ENCODE measurements around the gene PUDP. TPM values are rescaled to one million over a fixed set of nuclear protein-coding genes. Genes with fewer than 3 reads are reported as not detected.

The PUDP gene
- total RNA-seq, 1 experiment from 2014 or later = 41.2 TPM

GRCh38 chrX:7146020-7146702 is 1.8 kb downstream of the PUDP start:
- H3K9me2 ChIP-seq (replicated peaks; ENCODE audit: insufficient read depth, low read length) = no peaks in the 10 kb centered on the region
- DNase-seq = no peak
- peak overlapping the region; percentile 81 for H3K4me3 ChIP-seq (ENCODE audit: low read length)
- H3K9me3 ChIP-seq (ENCODE audit: low read length) = no peaks in the 10 kb centered on the region
- H3K79me2 ChIP-seq (ENCODE audit: low read length) = peaks cover 94% of the 10 kb centered on the region
- peak overlapping the region; percentile 90 for H3K9ac ChIP-seq (ENCODE audit: low read length)
- H4K20me1 ChIP-seq (ENCODE audit: insufficient read depth, low read depth, low read length) = no peaks in the 10 kb centered on the region
- no peaks in the 10 kb centered on the region for H3K27me3 ChIP-seq (ENCODE audit: low read length)
- no peak overlapping the region for H2AFZ ChIP-seq (ENCODE audit: low read length)
- H3K4me2 ChIP-seq (ENCODE audit: low read depth, low read length, poor library complexity, severe bottlenecking) = peak overlapping the region; percentile 89
- peaks cover 72% of the 10 kb centered on the region for H3K4me1 ChIP-seq (ENCODE audit: low read length)
- peaks cover 17% of the 10 kb centered on the region for H3K36me3 ChIP-seq (ENCODE audit: insufficient read depth, low read length)
- H3K27ac ChIP-seq (ENCODE audit: low read length) = peak overlapping the region; percentile 92

DNA sequence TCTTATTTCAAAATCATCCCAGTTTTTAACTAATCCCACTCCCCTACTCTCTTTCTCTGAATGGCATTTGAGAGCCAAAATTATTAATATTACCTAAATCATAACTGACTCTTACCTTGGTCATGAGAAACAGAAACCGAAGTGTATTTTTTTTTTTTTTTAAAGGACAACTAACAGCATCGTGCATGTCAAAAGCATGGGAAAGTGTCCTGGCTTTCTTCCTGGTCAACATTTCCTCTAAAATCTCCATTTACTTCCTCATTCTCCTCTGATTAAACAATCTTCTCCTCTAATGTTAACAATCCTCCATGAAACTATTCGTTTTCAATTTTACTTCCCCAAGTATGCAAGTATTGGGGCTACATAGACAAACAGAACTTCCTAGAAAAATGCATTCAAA is 2.5 kb downstream of the PUDP start:
- H4K20me1 ChIP-seq (ENCODE audit: insufficient read depth, low read depth, low read length) = no peaks in the 10 kb centered on the region
- peak overlapping the region; percentile 90; the same call in 1 of the 2 replicates for H3K9ac ChIP-seq (ENCODE audit: low read length)
- H3K9me2 ChIP-seq (replicated peaks; ENCODE audit: insufficient read depth, low read length) = no peaks in the 10 kb centered on the region
- no peaks in the 10 kb centered on the region for H3K27me3 ChIP-seq (ENCODE audit: low read length)
- H3K4me2 ChIP-seq (ENCODE audit: low read depth, low read length, poor library complexity, severe bottlenecking) = peak overlapping the region; percentile 89
- peak overlapping the region; percentile 15 for H3K4me3 ChIP-seq (ENCODE audit: low read length)
- DNase-seq = no peak
- H3K36me3 ChIP-seq (ENCODE audit: insufficient read depth, low read length) = peaks cover 11% of the 10 kb centered on the region
- peak overlapping the region; percentile 92 for H3K27ac ChIP-seq (ENCODE audit: low read length)
- H3K79me2 ChIP-seq (ENCODE audit: low read length) = peaks cover 94% of the 10 kb centered on the region
- H2AFZ ChIP-seq (ENCODE audit: low read length) = no peak overlapping the region
- H3K4me1 ChIP-seq (ENCODE audit: low read length) = peaks cover 69% of the 10 kb centered on the region
- H3K9me3 ChIP-seq (ENCODE audit: low read length) = no peaks in the 10 kb centered on the region

DNA sequence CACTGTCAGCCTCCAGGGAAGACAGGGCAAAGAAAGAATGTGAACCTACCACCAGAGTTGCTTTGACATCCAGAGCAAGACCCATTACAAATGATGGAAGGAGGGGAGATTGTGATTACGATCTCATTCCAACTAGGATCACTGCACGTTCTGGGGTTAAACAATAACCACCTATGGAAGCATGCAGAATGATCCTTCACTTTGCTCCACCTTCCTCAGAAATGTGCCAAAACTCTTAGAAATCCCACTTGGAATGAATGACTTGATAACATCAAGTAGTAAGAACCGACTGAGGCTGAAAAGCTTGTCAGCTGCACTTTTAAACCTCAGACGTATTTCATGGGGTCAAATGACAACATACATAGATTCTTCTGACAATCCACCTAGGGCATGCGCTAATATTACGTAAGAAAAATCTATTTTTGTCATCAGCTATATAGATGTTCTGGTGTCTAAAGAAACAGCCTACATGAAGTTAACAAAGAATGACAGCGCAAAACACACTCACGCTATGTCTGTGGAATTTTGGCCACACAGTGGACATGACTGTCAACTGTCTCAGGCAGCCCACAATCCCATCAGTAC is 3.9 kb downstream of the PUDP start:
- H3K79me2 ChIP-seq (ENCODE audit: low read length) = peaks cover 94% of the 10 kb centered on the region
- H3K4me3 ChIP-seq (ENCODE audit: low read length) = no peak overlapping the region
- DNase-seq = no peak
- H4K20me1 ChIP-seq (ENCODE audit: insufficient read depth, low read depth, low read length) = no peaks in the 10 kb centered on the region
- no peaks in the 10 kb centered on the region for H3K9me2 ChIP-seq (replicated peaks; ENCODE audit: insufficient read depth, low read length)
- H3K4me2 ChIP-seq (ENCODE audit: low read depth, low read length, poor library complexity, severe bottlenecking) = peak overlapping the region; percentile 89
- H3K36me3 ChIP-seq (ENCODE audit: insufficient read depth, low read length) = peaks cover 5% of the 10 kb centered on the region
- H3K4me1 ChIP-seq (ENCODE audit: low read length) = peaks cover 61% of the 10 kb centered on the region
- H3K27ac ChIP-seq (ENCODE audit: low read length) = peak overlapping the region; percentile 92
- no peak overlapping the region for H3K9ac ChIP-seq (ENCODE audit: low read length)
- no peaks in the 10 kb centered on the region for H3K9me3 ChIP-seq (ENCODE audit: low read length)
- H2AFZ ChIP-seq (ENCODE audit: low read length) = no peak overlapping the region
- H3K27me3 ChIP-seq (ENCODE audit: low read length) = no peaks in the 10 kb centered on the region

DNA sequence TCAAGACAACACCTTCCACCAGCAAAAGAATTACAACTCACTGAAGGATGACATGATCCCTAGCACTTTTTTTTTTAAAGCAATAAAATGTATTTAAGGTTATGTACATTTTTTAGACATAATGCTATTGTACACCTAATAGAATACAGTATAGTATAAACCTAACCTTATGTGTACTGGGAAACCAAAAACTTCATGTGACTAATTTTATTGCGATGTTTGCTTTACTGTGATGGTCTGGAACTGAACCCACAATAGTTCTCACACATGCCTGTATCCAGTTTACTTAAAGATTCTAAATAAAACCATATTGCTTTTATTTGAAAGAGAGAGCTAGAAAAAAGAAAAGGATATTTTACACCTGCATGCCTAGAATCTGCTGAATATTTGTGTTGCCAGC is 4.9 kb downstream of the PUDP start:
- no peak overlapping the region for H3K4me2 ChIP-seq (ENCODE audit: low read depth, low read length, poor library complexity, severe bottlenecking)
- H2AFZ ChIP-seq (ENCODE audit: low read length) = no peak overlapping the region
- H3K36me3 ChIP-seq (ENCODE audit: insufficient read depth, low read length) = peaks cover 5% of the 10 kb centered on the region
- no peaks in the 10 kb centered on the region for H3K27me3 ChIP-seq (ENCODE audit: low read length)
- H3K9me2 ChIP-seq (replicated peaks; ENCODE audit: insufficient read depth, low read length) = no peaks in the 10 kb centered on the region
- no peak overlapping the region for H3K9ac ChIP-seq (ENCODE audit: low read length)
- peak overlapping the region; percentile 92 for H3K27ac ChIP-seq (ENCODE audit: low read length)
- peaks cover 60% of the 10 kb centered on the region for H3K4me1 ChIP-seq (ENCODE audit: low read length)
- DNase-seq = no peak
- H3K9me3 ChIP-seq (ENCODE audit: low read length) = no peaks in the 10 kb centered on the region
- H3K79me2 ChIP-seq (ENCODE audit: low read length) = peaks cover 94% of the 10 kb centered on the region
- no peak overlapping the region for H3K4me3 ChIP-seq (ENCODE audit: low read length)
- H4K20me1 ChIP-seq (ENCODE audit: insufficient read depth, low read depth, low read length) = no peaks in the 10 kb centered on the region

GRCh38 chrX:7139202-7140081 is 8.5 kb downstream of the PUDP start:
- peaks cover 56% of the 10 kb centered on the region for H3K4me1 ChIP-seq (ENCODE audit: low read length)
- no peaks in the 10 kb centered on the region for H4K20me1 ChIP-seq (ENCODE audit: insufficient read depth, low read depth, low read length)
- H3K9me3 ChIP-seq (ENCODE audit: low read length) = no peaks in the 10 kb centered on the region
- peaks cover 5% of the 10 kb centered on the region for H3K36me3 ChIP-seq (ENCODE audit: insufficient read depth, low read length)
- no peak overlapping the region for H3K4me3 ChIP-seq (ENCODE audit: low read length)
- H3K4me2 ChIP-seq (ENCODE audit: low read depth, low read length, poor library complexity, severe bottlenecking) = no peak overlapping the region
- H3K27me3 ChIP-seq (ENCODE audit: low read length) = no peaks in the 10 kb centered on the region
- no peaks in the 10 kb centered on the region for H3K9me2 ChIP-seq (replicated peaks; ENCODE audit: insufficient read depth, low read length)
- no peak overlapping the region for H3K9ac ChIP-seq (ENCODE audit: low read length)
- no peak for DNase-seq
- peak overlapping the region; percentile 12 for H3K27ac ChIP-seq (ENCODE audit: low read length)
- peaks cover 96% of the 10 kb centered on the region for H3K79me2 ChIP-seq (ENCODE audit: low read length)
- H2AFZ ChIP-seq (ENCODE audit: low read length) = no peak overlapping the region

- Histone ChIP-seq H3K4me3 (ENCODE audit: low read length) (no peak overlapping the region), H3K9me2 (replicated peaks; ENCODE audit: insufficient read depth, low read length) (no peaks in the 10 kb centered on the region), H4K20me1 (ENCODE audit: insufficient read depth, low read depth, low read length) (no peaks in the 10 kb centered on the region), H3K36me3 (ENCODE audit: insufficient read depth, low read length) (no peaks in the 10 kb centered on the region; the same call in 1 of the 2 replicates), H3K27ac (ENCODE audit: low read length) (peak overlapping the region; percentile 81), H2AFZ (ENCODE audit: low read length) (no peak overlapping the region), H3K9me3 (ENCODE audit: low read length) (no peaks in the 10 kb centered on the region), H3K79me2 (ENCODE audit: low read length) (peaks cover 94% of the 10 kb centered on the region), H3K4me1 (ENCODE audit: low read length) (peaks cover 58% of the 10 kb centered on the region), H3K4me2 (ENCODE audit: low read depth, low read length, poor library complexity, severe bottlenecking) (peak overlapping the region; percentile 51), H3K27me3 (ENCODE audit: low read length) (no peaks in the 10 kb centered on the region), H3K9ac (ENCODE audit: low read length) (peak overlapping the region; percentile 54)
- peak; percentile 55 for DNase-seq
Measured at GRCh38 chrX:7134981-7135380, 13.0 kb downstream of the PUDP start.

DNA sequence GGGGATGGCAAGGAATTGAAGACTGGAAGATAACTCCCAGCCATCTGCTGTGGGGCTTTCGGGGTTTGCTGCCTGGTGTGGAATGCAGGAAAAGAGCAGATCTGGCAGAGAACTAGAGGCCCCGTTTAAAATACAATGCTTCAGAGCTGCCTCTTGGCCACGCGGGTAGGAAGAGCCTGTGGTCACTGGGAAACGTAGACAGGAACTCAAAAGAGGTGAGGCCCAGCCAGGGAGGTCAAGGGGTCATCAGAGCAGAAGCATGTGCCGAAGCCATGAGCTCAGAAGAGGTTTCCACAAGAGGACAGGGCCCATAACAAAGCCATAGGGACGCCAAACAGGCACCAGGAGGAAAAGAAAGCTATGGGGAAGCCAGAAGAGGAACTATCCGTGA is 14.9 kb downstream of the PUDP start:
- no peaks in the 10 kb centered on the region for H3K9me3 ChIP-seq (ENCODE audit: low read length)
- H2AFZ ChIP-seq (ENCODE audit: low read length) = no peak overlapping the region
- no peaks in the 10 kb centered on the region for H3K27me3 ChIP-seq (ENCODE audit: low read length)
- peak overlapping the region; percentile 81 for H3K27ac ChIP-seq (ENCODE audit: low read length)
- H3K9ac ChIP-seq (ENCODE audit: low read length) = peak overlapping the region; percentile 54
- H3K4me3 ChIP-seq (ENCODE audit: low read length) = no peak overlapping the region
- H3K36me3 ChIP-seq (ENCODE audit: insufficient read depth, low read length) = no peaks in the 10 kb centered on the region
- peaks cover 94% of the 10 kb centered on the region for H3K79me2 ChIP-seq (ENCODE audit: low read length)
- peak overlapping the region; percentile 51 for H3K4me2 ChIP-seq (ENCODE audit: low read depth, low read length, poor library complexity, severe bottlenecking)
- DNase-seq = no peak
- no peaks in the 10 kb centered on the region for H3K9me2 ChIP-seq (replicated peaks; ENCODE audit: insufficient read depth, low read length)
- no peaks in the 10 kb centered on the region for H4K20me1 ChIP-seq (ENCODE audit: insufficient read depth, low read depth, low read length)
- H3K4me1 ChIP-seq (ENCODE audit: low read length) = peaks cover 51% of the 10 kb centered on the region

Measured in Karpas-422 (cell line).